Brain microvascular endothelial cell (primary cell): Measurements from ENCODE around the gene BAIAP2L1.

ENCODE experiments used
- DNase-seq: peaks from one replicate; pipeline ENCODE4 v3.0.0-alpha.2; 2020
- H3K27ac ChIP-seq: fragments of 250-450 bp; sonication (Bioruptor Pico); 2 replicates; pipeline ENCODE4 v1.5.1; 2020; ENCODE audit warnings: mild to moderate bottlenecking, moderate library complexity
- H3K27me3 ChIP-seq: fragments of 250-450 bp; sonication (Bioruptor Pico); replicated peaks from 2 replicates; pipeline ENCODE4 v1.5.1; 2020; ENCODE audit warnings: mild to moderate bottlenecking
- H3K36me3 ChIP-seq: fragments of 250-450 bp; sonication (Bioruptor Pico); replicated peaks from 2 replicates; pipeline ENCODE4 v1.5.1; 2020; ENCODE audit warnings: mild to moderate bottlenecking
- H3K4me3 ChIP-seq: 2 replicates; pipeline ENCODE4 v1.5.1; 2011; ENCODE audit warnings: low read depth, mild to moderate bottlenecking, control low read depth, low read length, moderate library complexity
- CTCF ChIP-seq: IDR thresholded peaks from 2 replicates; pipeline ENCODE4 v1.5.1; 2011; ENCODE audit warnings: low read depth, mild to moderate bottlenecking, moderate library complexity, low read length, control low read depth, inconsistent platforms; ENCODE audit errors: missing control alignments
- in situ Hi-C: cut with HindIII; loops from 2 replicates; pipeline ENCODE4 v1.10.0; 2017; ENCODE audit warnings: low sequenced_read_pairs, low pct_ligation_motif_present

Gene BAIAP2L1

GRCh38 chr7:98351136-98351535 lies 49.8 kb downstream of the BAIAP2L1 start:
- Histone ChIP-seq H3K27ac (no peak overlapping the region), H3K36me3 (no peaks in the 10 kb centered on the region), H3K4me3 (no peak overlapping the region), H3K27me3 (no peaks in the 10 kb centered on the region)
- in situ Hi-C loops: no loop called here
- TF ChIP-seq CTCF: no peak
- no peak for DNase-seq

GRCh38 chr7:98348726-98349474 lies 52.0 kb downstream of the BAIAP2L1 start:
- H3K27me3 ChIP-seq: no peaks in the 10 kb centered on the region
- in situ Hi-C loops: no loop called here
- no peaks in the 10 kb centered on the region for H3K36me3 ChIP-seq
- no peak for TF ChIP-seq CTCF
- no peak overlapping the region for H3K27ac ChIP-seq
- DNase-seq: no peak
- no peak overlapping the region for H3K4me3 ChIP-seq

- Histone ChIP-seq H3K36me3 (no peaks in the 10 kb centered on the region), H3K27ac (no peak overlapping the region), H3K4me3 (no peak overlapping the region), H3K27me3 (no peaks in the 10 kb centered on the region)
- no peak for TF ChIP-seq CTCF
- in situ Hi-C loops: no loop called here
- no peak for DNase-seq
Measured at GRCh38 chr7:98346515-98347069, 54.3 kb downstream of the BAIAP2L1 start.

- no peak for DNase-seq
- no peak for TF ChIP-seq CTCF
- H3K27ac ChIP-seq: peak overlapping the region; percentile 1
- H3K4me3 ChIP-seq: no peak overlapping the region
- H3K27me3 ChIP-seq: no peaks in the 10 kb centered on the region
- in situ Hi-C loops: no loop called here
- H3K36me3 ChIP-seq: no peaks in the 10 kb centered on the region
Measured at GRCh38 chr7:98341106-98341505, 59.8 kb downstream of the BAIAP2L1 start.

GRCh38 chr7:98339043-98339442 lies 61.8 kb downstream of the BAIAP2L1 start:
- in situ Hi-C loops: no loop called here
- Histone ChIP-seq H3K27me3 (no peaks in the 10 kb centered on the region), H3K36me3 (no peaks in the 10 kb centered on the region), H3K27ac (no peak overlapping the region), H3K4me3 (no peak overlapping the region)
- TF ChIP-seq CTCF: no peak
- no peak for DNase-seq
